ENCODE results near the gene XPR1.

DNA sequence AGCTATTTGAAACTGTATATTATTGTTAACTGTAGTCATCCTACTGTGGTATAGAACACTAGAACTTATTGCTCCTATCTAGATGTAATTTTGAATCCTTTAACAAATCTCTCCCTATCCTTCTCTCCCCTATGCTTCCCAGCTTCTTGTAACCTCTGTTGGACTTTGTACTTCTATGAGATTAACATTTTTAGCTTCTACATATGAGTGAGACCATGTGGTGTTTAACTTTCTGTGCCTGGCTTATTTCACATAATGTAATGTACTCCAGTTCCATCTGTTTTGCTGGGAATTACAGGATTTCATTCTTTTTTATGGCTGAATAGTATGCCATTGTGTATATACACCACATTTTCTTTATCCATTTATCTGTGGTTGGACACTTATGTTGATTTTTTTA, 216.4 kb downstream of the XPR1 start:
- TF ChIP-seq, protein P1, sequence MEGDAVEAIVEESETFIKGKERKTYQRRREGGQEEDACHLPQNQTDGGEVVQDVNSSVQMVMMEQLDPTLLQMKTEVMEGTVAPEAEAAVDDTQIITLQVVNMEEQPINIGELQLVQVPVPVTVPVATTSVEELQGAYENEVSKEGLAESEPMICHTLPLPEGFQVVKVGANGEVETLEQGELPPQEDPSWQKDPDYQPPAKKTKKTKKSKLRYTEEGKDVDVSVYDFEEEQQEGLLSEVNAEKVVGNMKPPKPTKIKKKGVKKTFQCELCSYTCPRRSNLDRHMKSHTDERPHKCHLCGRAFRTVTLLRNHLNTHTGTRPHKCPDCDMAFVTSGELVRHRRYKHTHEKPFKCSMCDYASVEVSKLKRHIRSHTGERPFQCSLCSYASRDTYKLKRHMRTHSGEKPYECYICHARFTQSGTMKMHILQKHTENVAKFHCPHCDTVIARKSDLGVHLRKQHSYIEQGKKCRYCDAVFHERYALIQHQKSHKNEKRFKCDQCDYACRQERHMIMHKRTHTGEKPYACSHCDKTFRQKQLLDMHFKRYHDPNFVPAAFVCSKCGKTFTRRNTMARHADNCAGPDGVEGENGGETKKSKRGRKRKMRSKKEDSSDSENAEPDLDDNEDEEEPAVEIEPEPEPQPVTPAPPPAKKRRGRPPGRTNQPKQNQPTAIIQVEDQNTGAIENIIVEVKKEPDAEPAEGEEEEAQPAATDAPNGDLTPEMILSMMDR (IDR thresholded peaks at IDR 0.05): no peak
- TF ChIP-seq POLR2A (IDR thresholded peaks at IDR 0.05): no peak
